DMS79 (cell line): Measurements from ENCODE around the gene PAGR1.
"Not testable (repeated sequence)": the region's sequence is repeated elsewhere in the genome, so short reads cannot be mapped to it uniquely, and the experiment has no call there.

ENCODE experiments used
- DNase-seq: peaks from one replicate; lab custom pipeline; 2025; lab: John Stamatoyannopoulos, UW

PAGR1 gene

GRCh38 chr16:29864205-29864604 lies 48.3 kb downstream of the PAGR1 start:
- no peak for DNase-seq

GRCh38 chr16:29868396-29869009 lies 52.6 kb downstream of the PAGR1 start:
- no peak for DNase-seq

- not testable (repeated sequence) for DNase-seq
Observed at GRCh38 chr16:29869067-29869466, 53.1 kb downstream of the PAGR1 start.
